SIG-M5 treated with dmso at 0.1 percent for 504 hours (cell line): ENCODE data around the gene LRAT.

Experiments used
- DNase-seq: peaks from one replicate; lab custom pipeline; 2025; ENCODE audit not compliant: unreplicated experiment; lab: John Stamatoyannopoulos, UW

LRAT gene

GRCh38 chr4:154760895-154761294, 17.1 kb downstream of the LRAT start:
- DNase-seq, result no peak

- no peak for DNase-seq
These were observed 34.5 kb downstream of the LRAT start for GRCh38 chr4:154778264-154778663.

- DNase-seq, result peak; percentile 10
These were observed 35.7 kb downstream of the LRAT start for GRCh38 chr4:154779362-154779947.

- no peak for DNase-seq
These were observed 37.6 kb downstream of the LRAT start, which contains the start of gene RBM46 for GRCh38 chr4:154781126-154781982. Gene RBM46 (plus strand): TSS chr4:154781272. CDS start chr4:154796753, 15,481 bp downstream.

- no peak for DNase-seq
These were observed 38.1 kb downstream of the LRAT start for GRCh38 chr4:154781983-154782293.
